GM20431 (cell line): ENCODE results near the gene UPP1.
"Not testable (repeated sequence)": the region's sequence is repeated elsewhere in the genome, so short reads cannot be mapped to it uniquely, and the experiment has no call there.

Experiments used
- in situ Hi-C: fragments of 300-500 bp; cut with MseI, MboI; formaldehyde crosslinking; loops from one replicate; pipeline ENCODE4 v1.15.0; 2020; ENCODE audit warnings: low sequenced_read_pairs; ENCODE audit not compliant: unreplicated experiment

UPP1 gene

GRCh38 chr7:48089046-48090003 is at the start of gene UPP1:
UPP1 (plus strand) TSS chr7:48089265; CDS start chr7:48094784, 5,519 bp downstream.
- in situ Hi-C loops: no loop called here

GRCh38 chr7:48040944-48041652 is 48.0 kb upstream of the UPP1 start:
- in situ Hi-C loops: no loop called here

GRCh38 chr7:48041653-48041970 is 47.5 kb upstream of the UPP1 start:
- in situ Hi-C loops: no loop called here

- in situ Hi-C loops: no loop called here
Measured at GRCh38 chr7:48042216-48042615, 46.8 kb upstream of the UPP1 start.

GRCh38 chr7:48042636-48043035 is 46.4 kb upstream of the UPP1 start:
- in situ Hi-C loops: no loop called here

GRCh38 chr7:48045195-48045765 is 43.8 kb upstream of the UPP1 start:
- in situ Hi-C loops: no loop called here

- in situ Hi-C loops: no loop called here
Measured at GRCh38 chr7:48046458-48046857, 42.6 kb upstream of the UPP1 start.

GRCh38 chr7:48048113-48048512 is 41.0 kb upstream of the UPP1 start:
- in situ Hi-C loops: no loop called here

GRCh38 chr7:48049850-48050249 is 39.2 kb upstream of the UPP1 start:
- in situ Hi-C loops: no loop called here

- in situ Hi-C loops: no loop called here
Measured at GRCh38 chr7:48052748-48053147, 36.3 kb upstream of the UPP1 start.

- in situ Hi-C loops: no loop called here
Measured at GRCh38 chr7:48053736-48054135, 35.3 kb upstream of the UPP1 start.

GRCh38 chr7:48058990-48059389 is 30.1 kb upstream of the UPP1 start:
- in situ Hi-C loops: no loop called here

GRCh38 chr7:48059706-48060105 is 29.4 kb upstream of the UPP1 start:
- in situ Hi-C loops: no loop called here

GRCh38 chr7:48063985-48064384 is 25.1 kb upstream of the UPP1 start:
- in situ Hi-C loops: no loop called here

- in situ Hi-C loops: no loop called here
Measured at GRCh38 chr7:48067475-48067874, 21.6 kb upstream of the UPP1 start.

GRCh38 chr7:48074204-48074654 is 14.8 kb upstream of the UPP1 start:
- in situ Hi-C loops: no loop called here

GRCh38 chr7:48077423-48077822 is 11.6 kb upstream of the UPP1 start:
- in situ Hi-C loops: no loop called here

- in situ Hi-C loops: no loop called here
Measured at GRCh38 chr7:48078470-48078869, 10.6 kb upstream of the UPP1 start.

GRCh38 chr7:48082378-48082777 is 6.7 kb upstream of the UPP1 start:
- in situ Hi-C loops: not testable (repeated sequence)

- in situ Hi-C loops: no loop called here
Measured at GRCh38 chr7:48083114-48083830, 5.8 kb upstream of the UPP1 start.
